ENCODE results near the gene MLLT1. TPM values are rescaled to one million over a fixed set of nuclear protein-coding genes. Genes with fewer than 3 reads are reported as not detected.

MLLT1 gene
- total and polyA plus RNA-seq, 2 of the 8 experiments (the other 6 are each of a cell fraction or from before 2014, with no cell fraction given) = 18.8 to 45.1 TPM

DNA sequence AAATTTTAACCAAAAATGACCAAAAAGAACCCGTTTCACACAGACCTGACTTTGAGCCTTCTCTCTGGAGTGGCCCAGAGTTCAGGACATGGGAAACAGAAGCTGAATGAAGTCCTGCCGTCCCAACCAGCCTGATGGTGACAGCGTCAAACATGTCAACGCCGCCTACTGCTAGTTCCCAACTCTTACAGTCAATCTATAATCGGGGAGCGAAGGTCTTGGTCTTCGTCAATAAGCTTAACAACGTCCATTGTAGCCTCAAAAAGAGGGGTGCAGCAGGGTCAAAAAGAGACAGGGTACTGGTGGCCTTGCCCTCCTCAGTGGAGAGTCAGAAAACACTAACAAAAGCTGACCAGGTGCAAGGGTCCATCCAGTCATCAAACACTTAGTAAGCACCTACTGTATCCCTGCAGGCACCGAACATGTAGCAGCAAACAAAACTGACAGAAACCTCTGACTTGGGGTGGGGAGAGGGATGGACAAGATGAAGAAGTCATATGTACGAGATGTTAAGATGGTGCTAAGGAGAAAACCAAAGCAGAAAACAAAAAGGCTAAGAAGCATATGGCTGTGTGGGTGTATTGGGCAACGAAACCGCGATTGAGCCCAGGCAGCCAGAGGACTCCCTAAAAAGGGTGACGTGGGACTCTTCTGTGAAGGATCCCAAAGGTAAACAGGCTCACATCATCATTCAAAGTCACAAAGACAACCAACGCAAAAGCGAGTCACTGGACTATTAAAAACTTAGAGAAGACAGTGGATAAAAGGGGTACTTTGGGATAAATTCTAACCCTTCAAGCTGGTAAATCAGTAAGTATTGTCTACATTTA lies 12.0 kb downstream of the MLLT1 start (continued):
- TF ChIP-seq, protein P1, sequence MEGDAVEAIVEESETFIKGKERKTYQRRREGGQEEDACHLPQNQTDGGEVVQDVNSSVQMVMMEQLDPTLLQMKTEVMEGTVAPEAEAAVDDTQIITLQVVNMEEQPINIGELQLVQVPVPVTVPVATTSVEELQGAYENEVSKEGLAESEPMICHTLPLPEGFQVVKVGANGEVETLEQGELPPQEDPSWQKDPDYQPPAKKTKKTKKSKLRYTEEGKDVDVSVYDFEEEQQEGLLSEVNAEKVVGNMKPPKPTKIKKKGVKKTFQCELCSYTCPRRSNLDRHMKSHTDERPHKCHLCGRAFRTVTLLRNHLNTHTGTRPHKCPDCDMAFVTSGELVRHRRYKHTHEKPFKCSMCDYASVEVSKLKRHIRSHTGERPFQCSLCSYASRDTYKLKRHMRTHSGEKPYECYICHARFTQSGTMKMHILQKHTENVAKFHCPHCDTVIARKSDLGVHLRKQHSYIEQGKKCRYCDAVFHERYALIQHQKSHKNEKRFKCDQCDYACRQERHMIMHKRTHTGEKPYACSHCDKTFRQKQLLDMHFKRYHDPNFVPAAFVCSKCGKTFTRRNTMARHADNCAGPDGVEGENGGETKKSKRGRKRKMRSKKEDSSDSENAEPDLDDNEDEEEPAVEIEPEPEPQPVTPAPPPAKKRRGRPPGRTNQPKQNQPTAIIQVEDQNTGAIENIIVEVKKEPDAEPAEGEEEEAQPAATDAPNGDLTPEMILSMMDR (IDR thresholded peaks at IDR 0.05; ENCODE audit: control extremely low read depth in 1 of 3, insufficient read depth in 1 of 3, low read depth in 1 of 3, low read length in 3 of 3) = no peak
- TF ChIP-seq, protein P2, sequence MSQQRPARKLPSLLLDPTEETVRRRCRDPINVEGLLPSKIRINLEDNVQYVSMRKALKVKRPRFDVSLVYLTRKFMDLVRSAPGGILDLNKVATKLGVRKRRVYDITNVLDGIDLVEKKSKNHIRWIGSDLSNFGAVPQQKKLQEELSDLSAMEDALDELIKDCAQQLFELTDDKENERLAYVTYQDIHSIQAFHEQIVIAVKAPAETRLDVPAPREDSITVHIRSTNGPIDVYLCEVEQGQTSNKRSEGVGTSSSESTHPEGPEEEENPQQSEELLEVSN (IDR thresholded peaks at IDR 0.05) = no peak
- TF ChIP-seq RFX5 (IDR thresholded peaks at IDR 0.05; ENCODE audit: borderline replicate concordance, low read depth, low read length) (no peak), POLR2AphosphoS5 (IDR thresholded peaks at IDR 0.05; ENCODE audit: low read depth, low read length) (no peak)
